Measurements from ENCODE around the gene TCAIM.
"Not testable (repeated sequence)": the region's sequence is repeated elsewhere in the genome, so short reads cannot be mapped to it uniquely, and the experiment has no call there.

Gene TCAIM

DNA sequence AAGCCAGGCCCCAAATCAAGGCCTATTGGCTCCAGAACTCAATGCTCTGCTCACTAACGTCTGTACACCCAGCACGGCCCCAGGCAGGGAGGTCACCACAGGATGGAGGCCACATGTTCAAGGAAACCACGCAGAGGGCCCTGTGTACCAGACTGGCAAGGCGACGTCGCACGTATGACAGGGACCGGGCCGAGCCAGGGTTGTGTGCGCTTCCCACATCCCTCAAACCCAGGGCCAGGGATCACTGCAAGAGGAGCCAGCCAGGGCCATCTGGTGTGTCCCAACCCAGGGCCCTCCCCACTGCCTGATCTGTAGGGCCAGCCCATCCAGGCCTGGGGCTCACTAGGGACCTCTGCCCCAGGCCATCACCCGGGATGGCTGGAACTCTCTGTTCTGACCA is 76.9 kb downstream of the TCAIM start:
- DNase-seq (ENCODE audit: low read depth, low spot score): no peak

DNA sequence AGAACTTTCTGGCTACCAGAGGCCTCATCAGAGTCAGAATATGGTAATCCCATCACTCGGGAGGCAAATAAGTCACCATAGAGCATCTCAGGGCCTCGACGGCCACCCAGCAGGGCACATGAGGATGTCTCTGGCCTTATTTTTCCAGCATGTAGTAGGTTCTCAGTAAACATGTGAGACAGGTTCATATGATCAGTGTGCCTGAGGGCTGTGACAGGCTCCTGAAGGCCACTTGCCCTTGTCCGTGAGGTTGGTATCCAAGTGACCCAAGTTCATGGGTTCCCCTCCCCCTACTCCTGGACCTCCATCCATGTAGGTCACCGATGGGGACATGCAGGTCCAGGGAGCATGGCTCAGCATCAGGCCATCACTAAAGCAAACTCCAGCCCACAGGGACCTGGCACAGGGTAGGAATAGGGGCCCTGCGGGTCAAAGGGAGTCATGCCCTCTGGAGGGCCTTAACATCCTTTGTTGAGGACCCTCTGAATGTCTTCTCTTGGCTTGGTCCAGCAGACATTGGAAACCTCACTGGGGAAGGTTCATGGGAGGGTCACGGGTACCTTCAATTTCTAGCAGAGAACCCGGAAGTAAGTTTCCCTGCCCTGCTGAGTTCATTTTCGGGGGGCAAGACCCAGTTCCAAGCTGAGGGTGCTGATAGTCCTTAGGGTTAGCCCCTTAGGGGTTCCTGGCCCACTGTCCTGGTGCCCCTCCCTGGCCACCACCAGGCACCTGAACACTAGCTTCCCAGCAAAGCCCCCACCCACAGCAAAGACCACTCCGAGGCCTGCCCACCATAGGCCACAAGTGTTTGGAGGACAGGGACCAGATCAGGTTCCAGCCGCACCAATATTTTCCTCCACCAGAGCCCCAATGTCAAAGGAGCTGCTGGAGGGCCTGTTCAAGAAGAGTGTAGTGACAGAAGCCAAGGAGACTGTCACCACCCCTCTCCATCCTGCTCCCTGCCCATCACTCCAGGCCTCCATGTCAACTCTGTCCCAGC is 77.8 kb downstream of the TCAIM start:
- DNase-seq (ENCODE audit: low read depth, low spot score): no peak

DNA sequence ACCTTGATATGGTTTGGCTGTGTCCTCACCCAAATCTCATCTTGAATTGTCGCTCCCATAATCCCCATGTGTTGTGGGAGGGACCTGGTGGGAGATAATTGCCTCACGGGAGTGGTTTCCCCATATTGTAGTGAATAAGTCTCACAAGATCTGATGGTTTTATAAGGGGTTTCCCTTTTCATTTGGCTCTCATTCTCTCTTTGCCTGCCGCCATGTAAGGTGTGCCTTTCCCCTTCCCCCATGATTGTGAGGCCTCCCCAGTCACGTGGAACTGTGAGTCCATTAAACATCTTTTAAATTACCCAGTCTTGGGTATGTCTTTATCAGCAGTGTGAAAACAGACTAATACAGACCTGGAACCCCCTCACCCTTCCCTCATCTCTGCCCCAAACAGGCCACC is 79.6 kb downstream of the TCAIM start:
- not testable (repeated sequence) for DNase-seq (ENCODE audit: low read depth, low spot score)

DNA sequence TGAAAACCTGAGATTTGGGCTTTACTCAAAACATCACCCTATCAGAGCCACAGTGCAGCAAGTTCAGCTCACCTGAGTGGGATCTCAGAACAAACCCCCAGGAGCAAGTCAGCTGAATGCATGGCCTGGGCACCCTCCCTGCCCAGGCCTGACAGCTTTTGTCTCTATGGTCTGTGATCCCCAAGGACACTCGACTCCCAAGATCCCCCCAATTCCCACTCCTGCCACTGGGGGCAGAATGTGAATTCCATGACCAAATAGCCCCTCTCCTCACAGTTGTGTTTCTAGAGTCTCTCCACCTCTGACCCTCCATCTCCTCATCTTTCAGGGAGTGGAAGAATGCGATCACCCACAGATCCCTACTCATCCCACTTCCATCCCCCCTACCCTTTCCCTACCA is 80.0 kb downstream of the TCAIM start:
- no peak for DNase-seq (ENCODE audit: low read depth, low spot score)

DNA sequence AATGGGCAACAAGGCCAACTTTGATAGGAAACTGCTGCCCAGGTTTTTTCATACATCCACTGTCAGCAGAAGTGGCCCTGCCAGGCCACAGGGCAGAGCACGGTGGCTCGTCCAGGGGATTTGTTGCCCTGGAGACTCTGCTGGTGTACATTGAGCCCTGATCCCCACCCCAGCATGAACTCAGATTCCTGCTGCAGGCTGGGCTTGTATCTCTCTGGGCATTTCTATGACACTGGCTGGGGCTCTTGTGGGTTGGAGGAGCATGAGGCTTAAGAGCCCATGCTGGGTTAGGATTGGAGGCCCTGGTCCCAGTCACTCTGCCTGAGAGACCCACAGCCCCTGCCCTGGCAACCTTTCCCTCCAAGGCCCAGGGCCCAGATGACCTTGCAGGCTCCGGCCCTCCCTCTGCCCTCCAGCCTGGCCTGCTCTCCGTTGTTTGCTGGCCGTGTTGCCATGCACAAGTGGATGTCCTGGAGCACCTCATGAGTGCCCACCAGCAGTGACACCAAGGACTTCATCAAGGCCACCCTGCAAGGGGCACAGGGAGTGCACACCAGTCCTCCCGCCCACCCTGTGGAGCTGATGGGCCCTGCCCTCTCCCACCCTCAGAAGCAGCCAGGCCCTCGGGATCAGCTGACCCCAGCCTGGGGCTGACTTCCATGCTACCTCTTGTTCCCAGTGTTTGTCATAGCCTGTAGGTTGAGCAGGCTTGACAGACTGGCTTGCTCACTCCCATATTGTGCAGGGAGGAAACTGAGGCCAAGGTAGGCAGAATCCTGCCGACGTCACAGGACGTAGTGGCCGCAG is 80.8 kb downstream of the TCAIM start:
- no peak for DNase-seq (ENCODE audit: low read depth, low spot score)

DNA sequence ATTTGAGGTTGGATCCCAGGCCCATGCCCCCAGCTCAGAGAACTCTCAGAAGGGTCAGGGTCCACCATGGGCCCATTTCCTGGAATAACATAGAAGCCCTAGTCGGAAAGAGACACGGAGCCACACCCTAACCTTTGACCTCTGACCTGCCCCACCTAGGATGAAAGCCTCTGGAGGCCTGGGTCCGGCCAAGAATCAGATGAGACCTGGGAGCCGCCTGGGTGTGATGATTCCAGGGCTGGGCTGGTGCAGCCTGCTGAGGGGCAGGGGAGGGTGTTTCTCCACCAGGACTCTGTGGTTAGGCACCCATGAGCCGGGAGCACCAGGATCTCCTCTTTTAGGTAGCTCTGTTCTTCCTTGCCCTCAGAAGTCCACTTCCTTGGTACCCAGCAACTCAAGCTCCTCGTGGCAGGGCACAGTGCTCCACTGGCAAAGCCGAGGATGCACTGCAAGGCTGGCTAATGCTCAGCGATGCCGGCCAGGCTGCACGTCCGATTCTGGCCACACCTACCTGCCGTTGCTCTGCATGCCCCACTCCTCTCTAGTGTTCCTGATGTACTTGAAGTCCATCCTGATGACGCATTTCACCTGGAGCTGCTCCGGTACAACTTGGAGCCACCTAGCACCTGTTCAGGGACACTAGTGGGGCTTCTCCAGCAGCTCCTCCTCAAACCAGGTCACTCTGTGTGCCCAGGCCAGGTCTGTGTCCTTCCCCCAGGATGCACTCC is 81.5 kb downstream of the TCAIM start:
- no peak for DNase-seq (ENCODE audit: low read depth, low spot score)

DNA sequence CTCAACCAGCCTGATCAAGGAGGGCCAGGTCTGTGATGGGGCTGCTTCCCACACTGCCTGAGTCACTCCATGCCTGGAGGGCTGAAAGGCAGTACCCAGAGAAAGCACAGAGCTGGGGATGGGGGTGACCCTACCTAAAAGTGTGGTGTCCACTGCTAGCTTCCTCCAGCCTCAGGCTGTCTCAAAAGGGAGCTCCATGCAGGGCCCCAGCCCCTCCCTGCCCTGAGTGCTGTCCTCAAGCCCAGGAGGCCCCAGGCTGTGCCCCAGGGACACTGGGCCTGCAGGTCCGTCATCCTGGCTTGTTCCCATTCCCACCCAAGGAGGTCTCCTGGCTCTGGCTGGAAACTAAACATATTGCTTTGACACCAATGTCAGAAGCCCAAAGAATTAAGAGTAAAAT is 82.1 kb downstream of the TCAIM start:
- no peak for DNase-seq (ENCODE audit: low read depth, low spot score)

DNA sequence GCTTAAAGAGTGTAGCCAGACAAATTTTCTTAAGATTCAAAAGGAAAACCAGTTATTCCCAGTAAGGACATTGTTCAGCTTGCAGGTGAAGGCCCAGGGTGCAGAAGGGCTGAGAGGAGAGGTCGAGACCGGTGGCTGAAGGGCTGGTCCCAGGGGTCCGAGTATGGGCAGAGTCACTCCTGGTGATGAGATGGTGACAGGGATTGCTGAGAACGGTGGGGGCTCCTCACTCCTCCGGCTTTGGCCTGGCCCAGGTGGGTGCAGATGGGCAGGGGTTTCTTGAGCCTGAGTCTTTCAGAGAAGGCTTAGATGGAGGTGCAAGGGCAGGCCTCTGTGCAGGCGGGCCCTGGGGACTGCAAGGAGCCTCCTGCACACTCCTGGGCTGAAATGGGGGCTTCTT is 82.7 kb downstream of the TCAIM start:
- no peak for DNase-seq (ENCODE audit: low read depth, low spot score)

DNA sequence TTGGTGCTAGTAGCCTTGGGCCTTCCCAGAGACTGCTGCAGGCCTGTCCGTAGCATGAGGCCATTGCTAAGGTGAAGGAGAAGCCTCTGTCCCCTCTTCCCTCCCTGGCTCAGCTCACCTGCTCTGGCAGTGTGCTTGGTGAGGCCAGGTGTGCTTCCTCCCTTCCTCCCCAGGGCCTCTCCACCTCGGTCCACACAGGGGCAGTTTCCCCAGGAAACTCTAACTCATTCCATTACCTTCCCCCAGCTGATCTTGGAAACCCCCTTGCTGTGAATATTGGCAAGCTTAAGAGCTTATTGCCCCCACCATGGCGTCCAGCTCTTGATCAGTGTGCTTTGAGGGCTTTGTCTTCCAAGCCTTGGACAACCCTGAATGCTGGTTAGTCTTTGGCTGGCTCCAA is 86.2 kb downstream of the TCAIM start:
- no peak for DNase-seq (ENCODE audit: low read depth, low spot score)

DNA sequence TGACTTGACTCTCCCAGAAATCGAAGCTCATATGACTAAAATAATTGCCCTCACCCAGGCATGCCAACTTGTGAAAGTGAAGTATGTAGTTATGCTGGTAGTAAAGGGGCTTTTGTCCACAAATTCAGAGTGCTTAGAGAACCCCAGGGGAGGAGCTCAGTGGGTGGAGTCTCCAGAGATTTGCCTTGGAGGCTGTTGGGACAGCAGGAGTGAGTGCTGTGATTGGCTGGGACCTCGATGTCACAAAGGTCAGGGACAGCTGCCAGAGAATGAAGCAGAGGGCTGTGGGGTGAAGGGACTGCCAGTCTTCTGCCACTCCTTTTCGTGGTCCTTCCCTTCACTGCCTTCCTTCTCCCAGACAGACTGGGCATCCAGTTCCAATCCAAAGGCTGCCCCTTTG is 89.1 kb downstream of the TCAIM start:
- DNase-seq (ENCODE audit: low read depth, low spot score): no peak

DNA sequence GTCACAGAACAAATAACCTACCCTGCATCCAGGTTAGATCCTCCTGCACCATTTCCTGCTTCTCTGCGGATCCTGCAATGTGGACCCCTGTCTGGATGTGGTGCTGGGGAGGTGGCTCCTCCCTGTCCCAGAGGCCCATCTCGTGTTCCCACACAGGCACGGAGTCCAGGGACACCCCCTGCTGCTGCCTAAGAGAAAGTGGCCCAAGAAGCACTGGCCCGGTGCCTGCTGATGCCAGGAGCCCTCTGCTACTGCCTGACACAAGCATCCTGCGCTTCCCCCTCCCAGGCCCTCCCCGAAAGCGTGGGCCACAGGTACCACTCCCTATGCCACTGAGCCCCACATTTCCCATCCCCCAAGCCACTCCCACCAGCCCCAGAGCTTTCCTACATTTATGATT is 90.3 kb downstream of the TCAIM start:
- DNase-seq (ENCODE audit: low read depth, low spot score): no peak

DNA sequence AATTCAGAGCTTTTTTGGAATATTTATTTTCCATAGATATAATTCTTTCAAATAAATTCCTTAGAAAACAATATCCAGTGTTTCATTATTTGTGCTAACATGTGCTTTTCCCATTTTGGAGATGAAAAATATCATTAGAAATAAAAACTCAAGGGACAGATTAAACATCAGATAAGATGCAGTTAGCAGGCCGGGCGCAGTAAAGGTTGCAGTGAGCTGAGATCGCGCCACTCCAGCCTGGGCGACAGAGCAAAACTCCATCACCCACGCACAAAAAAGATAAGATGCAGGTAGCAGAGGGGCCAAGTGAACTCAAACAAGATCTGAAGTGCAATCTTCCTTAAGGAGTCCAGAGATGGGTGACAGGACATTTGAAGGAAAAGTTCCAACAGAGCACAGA is 90.9 kb downstream of the TCAIM start:
- DNase-seq (ENCODE audit: low read depth, low spot score): no peak

DNA sequence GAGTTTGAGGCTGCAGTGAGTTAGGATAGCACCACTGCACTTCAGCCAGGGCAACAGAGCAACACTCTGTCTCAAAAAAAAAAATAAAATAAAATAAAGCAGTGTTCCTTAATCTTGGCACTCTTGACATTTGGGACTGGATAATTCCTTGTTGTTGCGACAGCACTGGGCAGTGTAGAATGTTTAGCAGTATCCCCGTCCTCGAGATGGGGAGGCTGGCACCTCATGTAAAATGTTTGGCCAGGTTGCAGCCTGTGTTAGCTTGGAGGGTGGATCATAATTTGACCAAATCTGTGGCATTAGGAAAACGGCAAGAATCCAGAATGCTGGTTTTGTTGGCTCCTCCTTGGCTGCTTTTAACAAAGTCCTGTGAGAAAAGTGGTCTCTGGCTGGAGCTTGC is 91.9 kb downstream of the TCAIM start:
- no peak for DNase-seq (ENCODE audit: low read depth, low spot score)

DNA sequence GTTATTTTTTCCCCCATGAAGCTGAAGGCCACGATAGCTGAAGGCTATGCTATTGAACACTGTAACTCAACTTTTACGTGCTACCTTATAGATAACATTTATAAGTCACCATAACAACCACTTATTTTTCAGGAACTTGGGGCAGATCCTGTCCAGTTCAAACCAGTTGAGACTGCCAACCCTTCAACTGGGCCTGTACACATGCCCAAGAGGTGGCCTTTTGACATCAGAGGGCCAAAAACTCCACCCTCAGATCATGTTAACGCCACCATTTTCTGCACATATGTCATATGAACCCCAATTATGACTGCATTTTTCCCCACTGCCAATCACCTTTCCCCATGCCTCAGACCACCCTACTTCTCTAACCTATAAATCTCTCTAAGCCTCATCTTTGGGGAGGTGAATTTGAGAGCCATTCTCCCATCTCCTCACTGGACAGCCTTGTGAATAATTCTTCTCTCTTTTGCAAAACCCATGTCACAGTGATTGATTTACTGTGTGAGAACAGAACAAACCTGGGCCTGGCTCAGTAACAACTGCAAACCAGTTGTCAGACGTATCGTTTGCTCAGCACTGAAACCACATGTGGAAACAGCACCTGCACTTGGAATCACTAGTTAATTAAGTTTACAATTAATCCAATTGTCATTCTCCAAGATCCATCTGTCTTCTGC is 96.4 kb downstream of the TCAIM start:
- DNase-seq (ENCODE audit: low read depth, low spot score): no peak

DNA sequence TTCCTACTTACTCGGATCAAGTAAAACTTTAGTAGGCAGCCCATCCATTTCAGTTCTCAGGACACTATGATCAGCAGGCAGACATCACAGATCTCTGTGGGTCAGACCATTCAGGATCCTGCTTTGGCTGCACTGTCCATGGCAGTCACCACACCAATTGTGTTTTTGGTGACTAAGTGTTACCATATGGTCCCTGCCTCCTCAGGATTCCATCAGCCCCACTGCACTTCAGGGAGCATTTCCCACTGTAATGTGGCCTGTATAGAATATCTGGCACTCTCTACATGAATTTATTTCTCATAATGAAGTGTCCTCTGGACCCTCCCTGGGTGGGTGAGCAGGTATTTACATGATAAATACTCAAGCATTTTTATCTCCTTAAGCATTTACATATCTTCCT is 97.6 kb downstream of the TCAIM start:
- DNase-seq (ENCODE audit: low read depth, low spot score): no peak

DNA sequence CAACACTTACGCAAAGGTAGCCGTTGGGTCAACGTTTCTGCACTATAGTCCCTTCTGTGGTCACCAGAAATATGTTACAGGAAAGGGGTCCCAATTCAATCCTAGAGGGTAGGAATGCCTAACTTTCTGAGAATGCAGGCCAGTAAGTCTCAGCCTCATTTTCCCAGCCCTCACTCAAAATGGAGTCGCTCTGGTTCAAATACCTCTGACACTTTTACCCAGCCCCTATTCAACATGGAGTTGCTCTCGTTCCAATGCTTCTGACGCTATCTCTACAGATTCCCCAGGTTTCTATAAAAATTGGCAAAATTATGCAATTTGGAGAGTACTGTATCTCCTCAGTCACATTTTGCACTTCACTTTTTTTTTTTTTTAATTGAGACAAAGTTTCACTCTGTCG is 99.2 kb downstream of the TCAIM start:
- no peak for DNase-seq (ENCODE audit: low read depth, low spot score)

DNA sequence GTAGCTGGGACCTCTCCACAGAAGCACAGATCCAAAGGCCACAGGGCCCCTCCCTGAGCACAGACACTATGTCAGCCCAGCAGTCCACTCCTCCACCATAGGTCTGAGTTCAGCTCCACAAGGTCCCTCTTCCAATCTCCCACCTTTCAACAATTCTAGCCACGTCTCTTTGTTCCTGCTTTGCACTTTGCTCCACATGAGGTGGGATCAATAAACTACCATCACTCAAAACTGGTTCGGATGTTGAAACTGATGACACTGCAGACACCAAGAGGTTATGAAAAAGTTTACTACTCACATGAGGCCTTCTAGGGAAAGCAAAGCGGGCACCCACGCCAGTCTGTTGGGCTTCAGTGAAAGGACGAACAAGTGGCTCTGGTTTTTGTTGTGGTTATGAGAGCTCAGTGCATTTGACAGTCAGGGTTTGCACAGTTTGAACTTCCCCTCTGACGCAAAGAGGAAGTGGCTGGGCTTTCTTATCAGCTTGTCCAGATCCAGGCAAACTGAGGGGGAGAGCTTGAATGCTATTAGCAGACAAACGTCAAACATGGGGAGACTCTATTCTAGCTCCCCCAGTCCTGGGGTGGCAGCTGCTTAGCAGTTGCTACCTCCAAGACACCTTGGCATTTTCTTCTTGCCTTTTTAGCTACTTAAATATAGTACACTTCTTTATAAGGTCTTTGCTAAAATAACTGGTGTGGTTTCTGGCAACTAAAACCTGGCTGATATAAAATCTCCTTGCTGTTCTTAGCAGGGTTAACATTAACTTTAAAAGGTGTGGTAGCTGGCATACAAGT is 101.1 kb downstream of the TCAIM start:
- no peak for DNase-seq (ENCODE audit: low read depth, low spot score)

DNA sequence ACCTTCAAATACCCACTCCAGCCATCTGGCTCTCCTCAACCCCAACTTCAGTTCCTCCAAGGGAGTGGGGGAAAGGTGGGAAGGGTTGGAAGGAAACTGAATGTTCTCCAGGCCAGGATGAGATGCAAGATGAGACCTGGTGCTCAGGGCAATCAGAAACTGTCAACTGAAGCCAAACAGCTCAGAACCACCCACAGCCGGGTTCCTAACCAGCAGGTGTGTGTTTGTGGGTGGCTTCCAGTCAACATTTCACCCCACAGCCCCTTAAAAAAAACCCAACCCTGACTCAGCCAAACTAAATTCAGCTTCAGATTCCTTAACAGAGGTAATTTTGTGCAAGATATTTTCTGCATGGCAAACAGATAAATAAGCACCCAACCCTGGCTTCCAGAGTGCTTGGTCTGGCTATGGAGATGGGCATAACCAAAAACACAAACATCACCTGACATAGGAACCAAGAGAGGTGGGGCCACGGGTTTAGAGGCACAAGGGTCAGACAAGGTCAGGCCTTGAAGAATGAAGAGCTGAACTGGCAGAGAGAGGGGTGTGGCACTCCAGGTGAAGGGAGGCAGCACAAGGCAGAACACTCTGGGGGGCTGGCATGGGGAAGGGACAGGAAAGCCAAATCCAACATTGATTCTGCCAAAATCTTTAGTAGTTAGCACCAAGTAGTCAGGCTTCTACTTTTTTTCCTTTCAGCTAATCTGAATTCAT is 104.2 kb downstream of the TCAIM start:
- DNase-seq (ENCODE audit: low read depth, low spot score): no peak

DNA sequence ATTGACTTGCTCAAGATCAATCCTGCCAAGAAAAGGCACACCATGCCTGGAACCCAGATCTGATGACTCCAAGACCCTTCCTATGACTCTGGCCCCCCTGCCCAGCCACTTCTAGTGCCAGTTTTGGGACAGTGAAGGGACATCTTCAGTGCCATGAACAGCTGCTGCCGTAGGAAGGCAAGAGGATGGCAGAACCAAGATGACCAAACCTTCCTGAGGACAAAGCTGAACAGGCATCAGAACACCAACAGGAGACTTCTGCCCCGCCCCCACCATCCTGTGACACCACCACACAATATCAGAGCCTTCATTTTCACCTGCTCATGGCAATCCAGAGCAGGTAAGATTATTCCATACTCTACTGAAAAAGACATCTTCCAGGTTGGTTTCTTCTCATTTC is 105.9 kb downstream of the TCAIM start:
- DNase-seq (ENCODE audit: low read depth, low spot score): no peak
